ENCODE results near the gene KRTAP10-12. TPM values are rescaled to one million over a fixed set of nuclear protein-coding genes. Genes with fewer than 3 reads are reported as not detected.

KRTAP10-12 gene
- polyA plus RNA-seq, 3 donors = not detected

GRCh38 chr21:44694776-44695175 is 2.2 kb upstream of the KRTAP10-12 start:
- Histone ChIP-seq H3K9me3 (replicated peaks in 1 of 2; ENCODE audit: control insufficient read depth in 1 of 2, insufficient read depth in 1 of 2, low read length in 2 of 2) (peaks cover 0 to 15% of the 10 kb centered on the region in 2 donors), H3K4me2 (replicated peaks; ENCODE audit: extremely low read depth, low read length, poor library complexity, severe bottlenecking) (no peak overlapping the region), H3K27ac (ENCODE audit: low read depth in 1 of 2, low read length in 2 of 2) (no peak overlapping the region), H4K20me1 (ENCODE audit: insufficient read depth, low read length) (no peaks in the 10 kb centered on the region), H3K79me2 (ENCODE audit: insufficient read depth, low read length) (no peaks in the 10 kb centered on the region), H3K36me3 (replicated peaks in 1 of 2; ENCODE audit: control insufficient read depth in 1 of 2, insufficient read depth in 2 of 2, low read length in 2 of 2) (no peaks in the 10 kb centered on the region), H3K4me1 (ENCODE audit: control insufficient read depth in 1 of 2, insufficient read depth in 2 of 2, low read length in 2 of 2) (no peaks in the 10 kb centered on the region), H2AFZ (ENCODE audit: insufficient read depth, low read depth, low read length, poor library complexity, severe bottlenecking) (no peak overlapping the region), H3K9ac (ENCODE audit: insufficient read depth, low read length, poor library complexity, severe bottlenecking) (no peak overlapping the region), H3K4me3 (replicated peaks in 1 of 3; ENCODE audit: low read depth in 2 of 3, low read length in 3 of 3) (no peak overlapping the region), H3K27me3 (ENCODE audit: control insufficient read depth in 2 of 2, insufficient read depth in 2 of 2, low read length in 2 of 2) (peaks cover 0 to 34% of the 10 kb centered on the region in 2 donors)
- H3K27ac Mint-ChIP-seq = no peak overlapping the region
- intact Hi-C loops (cut with micrococcal nuclease) = no loop called here
- WGBS (ENCODE audit: insufficient coverage) = 68% methylated on average over 11 of the region's 11 CpGs
- no peak for DNase-seq
- TF ChIP-seq CTCF (IDR thresholded peaks at IDR 0.05) = no peak
- no peak overlapping the region for H3K4me3 Mint-ChIP-seq
- H3K4me1 Mint-ChIP-seq = no peaks in the 10 kb centered on the region
- peaks cover 6 to 23% (median 16%) of the 10 kb centered on the region in 7 donors for H3K9me3 Mint-ChIP-seq
- no peaks in the 10 kb centered on the region for H3K36me3 Mint-ChIP-seq
- H3K27me3 Mint-ChIP-seq (ENCODE audit: low read depth in 3 of 3) = peaks cover 39 to 69% (median 49%) of the 10 kb centered on the region in 3 donors

- no peaks in the 10 kb centered on the region for H3K4me1 ChIP-seq (ENCODE audit: control insufficient read depth in 1 of 2, insufficient read depth in 2 of 2, low read length in 2 of 2)
- intact Hi-C loops (cut with micrococcal nuclease) = no loop called here
Measured at GRCh38 chr21:44695184-44695583, 1.8 kb upstream of the KRTAP10-12 start.

More at GRCh38 chr21:44695184-44695583, 1.8 kb upstream of the KRTAP10-12 start:
- H3K27me3 ChIP-seq (ENCODE audit: control insufficient read depth in 2 of 2, insufficient read depth in 2 of 2, low read length in 2 of 2) = peaks cover 0 to 38% of the 10 kb centered on the region in 2 donors
- H4K20me1 ChIP-seq (ENCODE audit: insufficient read depth, low read length) = no peaks in the 10 kb centered on the region
- Mint-ChIP-seq H3K4me1 (no peaks in the 10 kb centered on the region), H3K27ac (no peak overlapping the region), H3K9me3 (peaks cover 6 to 23% (median 16%) of the 10 kb centered on the region in 7 donors), H3K36me3 (no peaks in the 10 kb centered on the region), H3K27me3 (ENCODE audit: low read depth in 3 of 3) (peaks cover 38 to 70% (median 51%) of the 10 kb centered on the region in 3 donors), H3K4me3 (no peak overlapping the region)
- no peak overlapping the region for H3K4me2 ChIP-seq (replicated peaks; ENCODE audit: extremely low read depth, low read length, poor library complexity, severe bottlenecking)
- no peak overlapping the region for H3K27ac ChIP-seq (ENCODE audit: low read depth in 1 of 2, low read length in 2 of 2)
- no peak for DNase-seq
- no peak overlapping the region for H3K4me3 ChIP-seq (replicated peaks in 1 of 3; ENCODE audit: low read depth in 2 of 3, low read length in 3 of 3)
- H3K9ac ChIP-seq (ENCODE audit: insufficient read depth, low read length, poor library complexity, severe bottlenecking) = no peak overlapping the region
- WGBS (ENCODE audit: insufficient coverage) = 82% methylated on average over 6 of the region's 8 CpGs
- H3K36me3 ChIP-seq (replicated peaks in 1 of 2; ENCODE audit: control insufficient read depth in 1 of 2, insufficient read depth in 2 of 2, low read length in 2 of 2) = no peaks in the 10 kb centered on the region
- H2AFZ ChIP-seq (ENCODE audit: insufficient read depth, low read depth, low read length, poor library complexity, severe bottlenecking) = no peak overlapping the region
- no peaks in the 10 kb centered on the region for H3K79me2 ChIP-seq (ENCODE audit: insufficient read depth, low read length)
- H3K9me3 ChIP-seq (replicated peaks in 1 of 2; ENCODE audit: control insufficient read depth in 1 of 2, insufficient read depth in 1 of 2, low read length in 2 of 2) = peaks cover 0 to 15% of the 10 kb centered on the region in 2 donors
- no peak for TF ChIP-seq CTCF (IDR thresholded peaks at IDR 0.05)

Data from CD14-positive monocyte (primary cell).